GM12801 (cell line): ENCODE data around the gene EEIG2.

Source experiments
- CTCF ChIP-seq: IDR thresholded peaks from one replicate; pipeline ENCODE4 v1.5.1; 2011; ENCODE audit warnings: control low read depth; ENCODE audit not compliant: insufficient read length; ENCODE audit errors: extremely low read depth

EEIG2 gene

GRCh38 chr1:108540977-108541376, 18.9 kb upstream of the EEIG2 start:
- no peak for TF ChIP-seq CTCF

- TF ChIP-seq CTCF: no peak
These were observed 18.0 kb upstream of the EEIG2 start for GRCh38 chr1:108541861-108542260.

- TF ChIP-seq CTCF: no peak
These were observed 8.6 kb upstream of the EEIG2 start for GRCh38 chr1:108551137-108551862.

GRCh38 chr1:108553905-108554304, 6.0 kb upstream of the EEIG2 start:
- TF ChIP-seq CTCF: no peak

- no peak for TF ChIP-seq CTCF
These were observed 5.0 kb upstream of the EEIG2 start for GRCh38 chr1:108554682-108555427.

GRCh38 chr1:108556066-108556465, 3.8 kb upstream of the EEIG2 start:
- no peak for TF ChIP-seq CTCF

GRCh38 chr1:108556499-108556898, 3.4 kb upstream of the EEIG2 start:
- no peak for TF ChIP-seq CTCF
